GM12874 (cell line): ENCODE data around the gene DCAF5.

Source experiments
- CTCF ChIP-seq: IDR thresholded peaks from 2 replicates; pipeline ENCODE4 v1.5.1; 2011; ENCODE audit warnings: low read depth, mild to moderate bottlenecking, control low read depth, low read length, moderate library complexity; ENCODE audit not compliant: insufficient read depth

DCAF5 gene, protein sequence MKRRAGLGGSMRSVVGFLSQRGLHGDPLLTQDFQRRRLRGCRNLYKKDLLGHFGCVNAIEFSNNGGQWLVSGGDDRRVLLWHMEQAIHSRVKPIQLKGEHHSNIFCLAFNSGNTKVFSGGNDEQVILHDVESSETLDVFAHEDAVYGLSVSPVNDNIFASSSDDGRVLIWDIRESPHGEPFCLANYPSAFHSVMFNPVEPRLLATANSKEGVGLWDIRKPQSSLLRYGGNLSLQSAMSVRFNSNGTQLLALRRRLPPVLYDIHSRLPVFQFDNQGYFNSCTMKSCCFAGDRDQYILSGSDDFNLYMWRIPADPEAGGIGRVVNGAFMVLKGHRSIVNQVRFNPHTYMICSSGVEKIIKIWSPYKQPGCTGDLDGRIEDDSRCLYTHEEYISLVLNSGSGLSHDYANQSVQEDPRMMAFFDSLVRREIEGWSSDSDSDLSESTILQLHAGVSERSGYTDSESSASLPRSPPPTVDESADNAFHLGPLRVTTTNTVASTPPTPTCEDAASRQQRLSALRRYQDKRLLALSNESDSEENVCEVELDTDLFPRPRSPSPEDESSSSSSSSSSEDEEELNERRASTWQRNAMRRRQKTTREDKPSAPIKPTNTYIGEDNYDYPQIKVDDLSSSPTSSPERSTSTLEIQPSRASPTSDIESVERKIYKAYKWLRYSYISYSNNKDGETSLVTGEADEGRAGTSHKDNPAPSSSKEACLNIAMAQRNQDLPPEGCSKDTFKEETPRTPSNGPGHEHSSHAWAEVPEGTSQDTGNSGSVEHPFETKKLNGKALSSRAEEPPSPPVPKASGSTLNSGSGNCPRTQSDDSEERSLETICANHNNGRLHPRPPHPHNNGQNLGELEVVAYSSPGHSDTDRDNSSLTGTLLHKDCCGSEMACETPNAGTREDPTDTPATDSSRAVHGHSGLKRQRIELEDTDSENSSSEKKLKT

GRCh38 chr14:69152902-69153151 is at the start of gene DCAF5:
DCAF5 (minus strand) TSS chr14:69153119; CDS start chr14:69152978, 141 bp downstream.
- TF ChIP-seq CTCF = no peak

DNA sequence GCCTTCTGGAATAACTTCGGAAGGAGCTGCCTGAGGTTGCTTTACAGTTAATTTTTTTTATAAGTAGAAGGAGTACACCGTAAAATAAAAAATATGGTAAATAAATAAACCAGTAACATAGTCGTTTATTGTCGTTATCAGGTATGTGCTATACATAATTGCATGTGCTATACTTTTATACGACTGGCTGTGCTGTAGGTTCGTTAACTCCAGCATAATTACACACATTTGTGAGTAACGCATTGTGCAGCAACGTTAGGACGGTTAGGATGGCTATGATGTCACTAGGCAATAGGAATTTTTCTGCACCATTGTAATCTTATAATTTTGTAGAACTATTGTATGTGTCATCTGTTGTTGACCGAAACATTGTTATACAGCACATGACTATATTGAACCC is 46.9 kb upstream of the DCAF5 start:
- TF ChIP-seq CTCF = no peak

- no peak for TF ChIP-seq CTCF
These were observed 40.8 kb upstream of the DCAF5 start for GRCh38 chr14:69193721-69194120.

DNA sequence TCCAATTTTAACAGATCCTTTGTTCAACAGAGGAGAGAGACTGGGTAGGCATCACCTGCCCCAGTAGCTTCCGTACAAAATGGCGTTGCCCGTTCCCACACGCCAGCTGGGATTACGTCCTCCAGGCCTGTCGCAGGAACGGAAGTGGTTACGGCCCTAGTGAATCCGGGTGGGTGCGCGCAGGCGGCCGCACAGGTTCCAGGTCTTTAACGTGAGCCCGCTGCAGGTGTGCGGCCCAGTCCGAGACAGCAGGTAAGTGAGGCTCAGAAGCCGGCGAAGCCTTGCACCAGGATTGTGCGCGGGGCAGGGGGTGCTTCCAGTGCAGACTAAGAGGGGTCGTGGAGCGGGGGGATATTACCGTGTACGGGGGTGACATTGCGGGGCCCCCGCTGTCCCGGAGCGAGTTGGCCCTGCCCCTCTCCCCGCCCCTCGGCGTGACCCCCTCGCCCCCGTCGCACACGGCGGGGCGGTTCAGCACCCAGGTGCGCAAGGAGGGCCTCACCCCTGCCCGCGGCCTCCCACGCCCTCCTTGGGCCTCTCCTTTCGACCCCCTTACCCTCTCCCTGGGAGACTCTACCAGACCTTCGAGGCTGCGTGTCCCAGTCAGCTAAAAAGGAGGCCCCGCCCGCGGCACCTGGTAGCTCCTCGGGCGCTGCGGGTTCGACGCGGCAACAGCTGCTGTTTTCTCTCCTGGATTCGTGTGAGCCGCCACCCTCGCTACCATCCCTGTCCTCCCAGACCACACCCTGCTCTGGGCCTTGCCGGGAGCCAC is 38.6 kb upstream of the DCAF5 start, which contains the start of gene EXD2:
EXD2 (plus strand) TSS at position 159 of the 772 bp plus-strand sequence. CDS start 17,973 bp downstream, outside the sequence.
- TF ChIP-seq CTCF = no peak

GRCh38 chr14:69190191-69190590 is 37.3 kb upstream of the DCAF5 start:
- no peak for TF ChIP-seq CTCF

- TF ChIP-seq CTCF = no peak
These were observed 30.8 kb upstream of the DCAF5 start for GRCh38 chr14:69183735-69184134.

GRCh38 chr14:69181491-69181890 is 28.6 kb upstream of the DCAF5 start:
- no peak for TF ChIP-seq CTCF
